Measurements from ENCODE around the gene C3AR1. TPM values are rescaled to one million over a fixed set of nuclear protein-coding genes. Genes with fewer than 3 reads are reported as not detected.

Gene C3AR1
- total and polyA plus RNA-seq, 4 donors = 1.5 to 8.8 (median 5.0) TPM

DNA sequence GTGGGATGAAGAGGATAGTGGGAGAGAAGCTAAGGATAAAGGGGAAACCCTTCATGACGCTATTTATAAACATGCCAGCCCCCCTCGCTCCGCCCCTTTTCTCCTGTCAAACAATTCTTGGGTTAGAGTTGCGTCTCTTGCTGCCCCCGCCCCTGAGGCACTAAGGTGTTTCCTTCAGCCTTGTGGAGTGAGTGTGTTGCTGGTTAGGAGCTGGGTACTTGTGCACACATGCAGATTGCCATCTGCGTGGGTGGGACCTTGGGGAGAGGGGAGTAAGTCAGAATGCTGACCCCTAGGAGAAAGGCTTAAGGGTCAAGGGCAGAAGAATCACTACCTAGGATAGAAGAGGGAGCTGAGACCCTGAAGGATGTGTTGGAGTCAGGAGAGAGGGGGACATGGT, 28.2 kb downstream of the C3AR1 start (continued):
- TF ChIP-seq EGR1 (IDR thresholded peaks at IDR 0.05; ENCODE audit: low read depth in 2 of 2) = no peak
- TF ChIP-seq GABPA (IDR thresholded peaks at IDR 0.05 in 1 of 2, conservative IDR thresholded peaks at IDR 0.05 in 1 of 2) = no peak

DNA sequence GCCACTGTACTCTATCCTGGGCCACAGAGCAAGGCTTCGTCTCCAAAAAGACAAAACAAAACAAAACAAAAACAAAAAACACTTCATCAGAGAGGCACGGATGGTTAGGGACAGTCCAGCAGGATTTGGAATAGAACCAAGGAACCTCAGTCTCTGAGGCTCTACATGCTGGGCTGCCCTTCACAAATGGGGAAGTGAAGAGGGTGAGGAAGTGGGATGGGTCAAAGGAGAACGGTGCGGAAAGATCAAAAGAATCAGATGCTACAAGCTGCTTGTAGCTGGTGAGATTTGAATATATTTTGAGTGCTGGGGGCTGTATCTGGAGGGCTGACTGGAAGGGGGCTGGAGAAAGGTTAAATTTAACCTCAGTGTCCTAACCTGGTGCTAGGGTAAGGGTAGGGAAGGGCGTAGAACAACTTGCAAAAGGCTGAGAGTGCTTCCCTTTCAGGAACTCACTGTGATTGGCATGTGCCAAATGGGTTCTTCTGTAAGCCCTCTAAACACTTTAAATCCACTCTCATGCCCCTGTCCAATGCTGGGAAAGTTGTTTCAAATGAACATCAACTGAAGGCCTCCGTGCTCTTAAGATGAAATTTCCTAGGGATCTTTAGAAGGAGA, 29.0 kb downstream of the C3AR1 start:
- Histone ChIP-seq H3K27me3 (ENCODE audit: control insufficient read depth in 4 of 4, insufficient read depth in 4 of 4, low read length in 3 of 4) (no peaks in the 10 kb centered on the region), H3K36me3 (ENCODE audit: control insufficient read depth in 4 of 4, insufficient read depth in 3 of 4, low read depth in 1 of 4, low read length in 3 of 4) (peaks cover under 1 to 20% (median 9%) of the 10 kb centered on the region in 4 donors), H3K4me3 (ENCODE audit: low read depth in 1 of 3, low read length in 3 of 3) (no peak overlapping the region), H3K9me3 (ENCODE audit: control insufficient read depth in 4 of 4, low read length in 3 of 4) (no peaks in the 10 kb centered on the region), H3K4me1 (ENCODE audit: control insufficient read depth in 4 of 4, insufficient read depth in 4 of 4, low read length in 3 of 4) (peaks cover 8 to 58% (median 41%) of the 10 kb centered on the region in 4 donors), H3K27ac (ENCODE audit: low read depth in 1 of 2, low read length in 2 of 2) (no peak overlapping the region), H3K9ac (ENCODE audit: low read depth in 1 of 2, low read length in 2 of 2) (no peak overlapping the region)
- WGBS = 36% methylated on average over 6 of the region's 6 CpGs
- TF ChIP-seq, protein P1, sequence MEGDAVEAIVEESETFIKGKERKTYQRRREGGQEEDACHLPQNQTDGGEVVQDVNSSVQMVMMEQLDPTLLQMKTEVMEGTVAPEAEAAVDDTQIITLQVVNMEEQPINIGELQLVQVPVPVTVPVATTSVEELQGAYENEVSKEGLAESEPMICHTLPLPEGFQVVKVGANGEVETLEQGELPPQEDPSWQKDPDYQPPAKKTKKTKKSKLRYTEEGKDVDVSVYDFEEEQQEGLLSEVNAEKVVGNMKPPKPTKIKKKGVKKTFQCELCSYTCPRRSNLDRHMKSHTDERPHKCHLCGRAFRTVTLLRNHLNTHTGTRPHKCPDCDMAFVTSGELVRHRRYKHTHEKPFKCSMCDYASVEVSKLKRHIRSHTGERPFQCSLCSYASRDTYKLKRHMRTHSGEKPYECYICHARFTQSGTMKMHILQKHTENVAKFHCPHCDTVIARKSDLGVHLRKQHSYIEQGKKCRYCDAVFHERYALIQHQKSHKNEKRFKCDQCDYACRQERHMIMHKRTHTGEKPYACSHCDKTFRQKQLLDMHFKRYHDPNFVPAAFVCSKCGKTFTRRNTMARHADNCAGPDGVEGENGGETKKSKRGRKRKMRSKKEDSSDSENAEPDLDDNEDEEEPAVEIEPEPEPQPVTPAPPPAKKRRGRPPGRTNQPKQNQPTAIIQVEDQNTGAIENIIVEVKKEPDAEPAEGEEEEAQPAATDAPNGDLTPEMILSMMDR (IDR thresholded peaks at IDR 0.05; ENCODE audit: low read depth, low read length, missing input control) = no peak
- no peak for TF ChIP-seq HNF4A (conservative IDR thresholded peaks at IDR 0.05)
- no peak for TF ChIP-seq EGR1 (IDR thresholded peaks at IDR 0.05; ENCODE audit: low read depth in 2 of 2)
- no peak for TF ChIP-seq SP1 (IDR thresholded peaks at IDR 0.05)
- TF ChIP-seq ZBTB33 (IDR thresholded peaks at IDR 0.05) = no peak
- no peak for TF ChIP-seq FOXA1 (IDR thresholded peaks at IDR 0.05)
- DNase-seq (ENCODE audit: low spot score) = no peak

GRCh38 chr12:8036346-8036745, 29.8 kb downstream of the C3AR1 start:
- no peak for DNase-seq (ENCODE audit: low spot score)
- no peak overlapping the region for H3K27ac ChIP-seq (ENCODE audit: low read depth in 1 of 2, low read length in 2 of 2)
- no peaks in the 10 kb centered on the region for H3K27me3 ChIP-seq (ENCODE audit: control insufficient read depth in 4 of 4, insufficient read depth in 4 of 4, low read length in 3 of 4)
- WGBS = 61% methylated on average over 8 of the region's 8 CpGs
- no peak for TF ChIP-seq RAD21 (IDR thresholded peaks at IDR 0.05)
- no peak for TF ChIP-seq JUND (IDR thresholded peaks at IDR 0.05)
- peak in 1 of 2 donors; percentile 17 for TF ChIP-seq HNF4A (conservative IDR thresholded peaks at IDR 0.05)
- no peak for TF ChIP-seq GABPA (IDR thresholded peaks at IDR 0.05 in 1 of 2, conservative IDR thresholded peaks at IDR 0.05 in 1 of 2)
- TF ChIP-seq, protein P1 (IDR thresholded peaks at IDR 0.05; ENCODE audit: low read depth, low read length, missing input control) = no peak
- no peak for TF ChIP-seq FOXA1 (IDR thresholded peaks at IDR 0.05)
- TF ChIP-seq, protein P2, sequence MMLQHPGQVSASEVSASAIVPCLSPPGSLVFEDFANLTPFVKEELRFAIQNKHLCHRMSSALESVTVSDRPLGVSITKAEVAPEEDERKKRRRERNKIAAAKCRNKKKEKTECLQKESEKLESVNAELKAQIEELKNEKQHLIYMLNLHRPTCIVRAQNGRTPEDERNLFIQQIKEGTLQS (IDR thresholded peaks at IDR 0.05) = no peak
- no peak for TF ChIP-seq RXRA (IDR thresholded peaks at IDR 0.05)
- no peak for TF ChIP-seq TAF1 (conservative IDR thresholded peaks at IDR 0.05)
- H3K4me1 ChIP-seq (ENCODE audit: control insufficient read depth in 4 of 4, insufficient read depth in 4 of 4, low read length in 3 of 4) = peaks cover 8 to 62% (median 44%) of the 10 kb centered on the region in 4 donors
- H3K4me3 ChIP-seq (ENCODE audit: low read depth in 1 of 3, low read length in 3 of 3) = no peak overlapping the region
- H3K9ac ChIP-seq (ENCODE audit: low read depth in 1 of 2, low read length in 2 of 2) = no peak overlapping the region
- H3K36me3 ChIP-seq (ENCODE audit: control insufficient read depth in 4 of 4, insufficient read depth in 3 of 4, low read depth in 1 of 4, low read length in 3 of 4) = peaks cover 0 to 16% (median 7%) of the 10 kb centered on the region in 4 donors
- H3K9me3 ChIP-seq (ENCODE audit: control insufficient read depth in 4 of 4, low read length in 3 of 4) = no peaks in the 10 kb centered on the region

Data from liver (tissue), 9 donors.